Measurements from ENCODE around the gene CYSLTR2. TPM values are rescaled to one million over a fixed set of nuclear protein-coding genes. Genes with fewer than 3 reads are reported as not detected.

The CYSLTR2 gene
- polyA plus RNA-seq, 1 experiment = not detected

DNA sequence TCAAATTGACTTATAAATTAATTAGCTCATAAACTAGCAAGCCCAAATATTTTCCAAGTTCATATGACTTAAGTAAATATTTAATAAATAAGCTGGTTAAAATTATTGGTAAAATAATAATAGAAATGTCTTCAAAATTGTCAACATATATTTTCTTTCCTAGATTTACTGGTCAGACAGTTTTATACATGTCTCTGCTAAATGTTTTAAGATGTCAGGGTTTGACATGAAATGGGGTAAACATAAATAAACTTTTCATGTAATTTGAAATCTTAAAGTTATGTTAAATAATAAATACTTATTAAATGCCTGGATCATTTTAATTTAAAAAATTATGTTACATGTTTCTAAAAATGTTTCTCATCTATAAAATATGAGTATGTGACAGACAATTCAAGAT is 18.3 kb upstream of the CYSLTR2 start:
- TF ChIP-seq, protein P1, sequence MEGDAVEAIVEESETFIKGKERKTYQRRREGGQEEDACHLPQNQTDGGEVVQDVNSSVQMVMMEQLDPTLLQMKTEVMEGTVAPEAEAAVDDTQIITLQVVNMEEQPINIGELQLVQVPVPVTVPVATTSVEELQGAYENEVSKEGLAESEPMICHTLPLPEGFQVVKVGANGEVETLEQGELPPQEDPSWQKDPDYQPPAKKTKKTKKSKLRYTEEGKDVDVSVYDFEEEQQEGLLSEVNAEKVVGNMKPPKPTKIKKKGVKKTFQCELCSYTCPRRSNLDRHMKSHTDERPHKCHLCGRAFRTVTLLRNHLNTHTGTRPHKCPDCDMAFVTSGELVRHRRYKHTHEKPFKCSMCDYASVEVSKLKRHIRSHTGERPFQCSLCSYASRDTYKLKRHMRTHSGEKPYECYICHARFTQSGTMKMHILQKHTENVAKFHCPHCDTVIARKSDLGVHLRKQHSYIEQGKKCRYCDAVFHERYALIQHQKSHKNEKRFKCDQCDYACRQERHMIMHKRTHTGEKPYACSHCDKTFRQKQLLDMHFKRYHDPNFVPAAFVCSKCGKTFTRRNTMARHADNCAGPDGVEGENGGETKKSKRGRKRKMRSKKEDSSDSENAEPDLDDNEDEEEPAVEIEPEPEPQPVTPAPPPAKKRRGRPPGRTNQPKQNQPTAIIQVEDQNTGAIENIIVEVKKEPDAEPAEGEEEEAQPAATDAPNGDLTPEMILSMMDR (IDR thresholded peaks at IDR 0.05; ENCODE audit: low read depth, low read length) = no peak
- H3K27me3 ChIP-seq (ENCODE audit: control insufficient read depth, insufficient read depth, low read length) = peaks cover 3% of the 10 kb centered on the region
- ChIA-PET POLR2A (no interaction called here), CTCF (interaction anchor here (0.8 kb wide), 1 partner anchor 93 kb away, joined by 3 read pairs; no protein-coding TSS in a partner anchor)
- no peak for DNase-seq (ENCODE audit: low read depth, low spot score)
- H3K27ac ChIP-seq (ENCODE audit: low read depth, low read length) = no peak overlapping the region
- no peaks in the 10 kb centered on the region for H3K9me3 ChIP-seq (ENCODE audit: control insufficient read depth, insufficient read depth, low read length)
- H3K4me3 ChIP-seq (ENCODE audit: low read depth, low read length) = no peak overlapping the region

DNA sequence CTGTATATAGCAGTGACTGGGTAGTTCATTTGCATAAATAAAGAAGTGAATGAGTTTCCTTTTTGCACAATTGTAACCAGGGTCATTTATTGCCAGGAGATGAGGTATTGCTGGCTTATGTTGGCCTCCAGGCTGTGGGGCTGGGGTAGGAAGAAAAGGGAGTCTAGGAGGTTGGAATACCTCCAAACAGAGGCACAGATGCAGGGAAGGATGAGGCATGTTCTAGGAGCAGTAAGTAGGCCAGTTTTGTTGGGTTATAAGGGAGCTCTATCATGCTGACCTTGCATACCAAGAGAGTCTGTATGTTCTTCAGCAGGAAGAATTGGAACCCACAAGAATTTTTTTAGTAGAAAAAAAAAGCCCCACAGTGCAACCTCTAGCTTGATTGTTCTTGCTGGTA is 17.2 kb upstream of the CYSLTR2 start:
- H3K9me3 ChIP-seq (ENCODE audit: control insufficient read depth, insufficient read depth, low read length) = no peaks in the 10 kb centered on the region
- no peak for DNase-seq (ENCODE audit: low read depth, low spot score)
- H3K4me3 ChIP-seq (ENCODE audit: low read depth, low read length) = no peak overlapping the region
- H3K27ac ChIP-seq (ENCODE audit: low read depth, low read length) = no peak overlapping the region
- ChIA-PET CTCF (interaction anchor here (0.8 kb wide), 1 partner anchor 94 kb away, joined by 3 read pairs; no protein-coding TSS in a partner anchor), POLR2A (no interaction called here)
- peaks cover 3% of the 10 kb centered on the region for H3K27me3 ChIP-seq (ENCODE audit: control insufficient read depth, insufficient read depth, low read length)
- TF ChIP-seq, protein P1 (IDR thresholded peaks at IDR 0.05; ENCODE audit: low read depth, low read length) = no peak

DNA sequence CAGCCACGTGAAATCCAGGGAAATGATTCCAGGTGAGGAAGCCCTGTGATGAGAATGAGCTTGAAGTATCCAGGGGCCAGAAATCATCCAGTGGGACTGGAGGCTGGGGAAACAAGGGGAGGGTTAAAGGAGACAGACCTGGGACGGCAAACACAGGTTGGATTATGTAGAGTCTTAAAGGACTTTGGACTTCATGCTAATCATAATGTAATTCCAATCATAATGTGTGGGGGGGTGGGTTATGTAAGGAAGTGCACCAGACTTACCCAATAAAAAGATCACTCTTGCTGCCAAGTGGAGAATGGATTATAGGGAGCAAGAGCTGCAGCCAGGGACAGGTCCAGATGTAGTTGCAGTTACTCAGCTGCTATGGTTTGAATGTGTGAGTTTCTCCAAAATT is 16.1 kb upstream of the CYSLTR2 start:
- Histone ChIP-seq H3K27me3 (ENCODE audit: control insufficient read depth, insufficient read depth, low read length) (no peaks in the 10 kb centered on the region), H3K4me3 (ENCODE audit: low read depth, low read length) (no peak overlapping the region), H3K27ac (ENCODE audit: low read depth, low read length) (no peak overlapping the region), H3K9me3 (ENCODE audit: control insufficient read depth, insufficient read depth, low read length) (no peaks in the 10 kb centered on the region)
- CTCF ChIA-PET = no interaction called here
- TF ChIP-seq, protein P1 (IDR thresholded peaks at IDR 0.05; ENCODE audit: low read depth, low read length) = no peak
- POLR2A ChIA-PET = no interaction called here
- DNase-seq (ENCODE audit: low read depth, low spot score) = no peak

DNA sequence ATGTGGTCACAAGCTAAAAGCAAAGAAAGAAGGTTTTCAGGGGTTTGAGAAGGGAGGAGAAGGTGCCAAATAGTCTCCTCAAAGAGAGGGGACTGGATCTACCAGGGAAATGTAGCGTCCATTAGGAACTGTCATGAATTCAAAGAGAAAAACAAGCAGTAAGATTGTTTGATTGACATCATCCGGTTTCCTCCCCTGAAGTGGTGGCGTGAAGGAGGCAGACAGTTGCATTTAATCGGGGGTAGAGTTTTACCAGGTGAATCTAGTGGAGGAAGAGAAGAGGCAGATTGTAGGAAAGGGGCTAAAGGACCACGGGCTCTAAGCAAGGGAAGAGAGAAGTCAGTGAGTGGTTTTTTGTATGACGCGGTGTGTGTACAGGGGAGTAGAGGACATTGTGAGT is 13.0 kb upstream of the CYSLTR2 start:
- TF ChIP-seq, protein P1 (IDR thresholded peaks at IDR 0.05; ENCODE audit: low read depth, low read length) = no peak
- ChIA-PET POLR2A (no interaction called here), CTCF (no interaction called here)
- Histone ChIP-seq H3K27ac (ENCODE audit: low read depth, low read length) (no peak overlapping the region), H3K27me3 (ENCODE audit: control insufficient read depth, insufficient read depth, low read length) (no peaks in the 10 kb centered on the region), H3K9me3 (ENCODE audit: control insufficient read depth, insufficient read depth, low read length) (no peaks in the 10 kb centered on the region), H3K4me3 (ENCODE audit: low read depth, low read length) (no peak overlapping the region)
- no peak for DNase-seq (ENCODE audit: low read depth, low spot score)

DNA sequence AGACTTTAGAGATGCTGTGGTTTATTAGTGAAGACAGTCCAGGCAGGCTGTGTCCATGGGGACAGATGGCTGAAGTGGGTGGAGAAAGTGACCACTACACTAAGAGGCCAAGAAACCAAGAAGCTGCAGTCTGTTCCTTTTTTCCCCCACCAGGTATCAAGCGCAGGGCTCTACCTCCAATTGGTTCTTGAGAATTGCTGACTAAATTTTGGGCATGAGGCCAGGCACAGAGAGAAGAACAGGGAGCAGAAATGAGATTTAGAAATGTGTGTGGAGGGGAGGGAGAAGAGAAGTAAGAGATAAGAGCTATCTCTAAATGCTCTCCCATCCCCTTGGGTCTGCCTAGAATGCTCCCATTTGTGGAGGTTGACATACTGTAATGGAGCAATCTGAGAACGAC is 12.3 kb upstream of the CYSLTR2 start:
- no peaks in the 10 kb centered on the region for H3K9me3 ChIP-seq (ENCODE audit: control insufficient read depth, insufficient read depth, low read length)
- H3K27ac ChIP-seq (ENCODE audit: low read depth, low read length) = no peak overlapping the region
- TF ChIP-seq, protein P1 (IDR thresholded peaks at IDR 0.05; ENCODE audit: low read depth, low read length) = no peak
- DNase-seq (ENCODE audit: low read depth, low spot score) = no peak
- ChIA-PET POLR2A (no interaction called here), CTCF (no interaction called here)
- no peaks in the 10 kb centered on the region for H3K27me3 ChIP-seq (ENCODE audit: control insufficient read depth, insufficient read depth, low read length)
- no peak overlapping the region for H3K4me3 ChIP-seq (ENCODE audit: low read depth, low read length)
